ENCODE results near the gene MFAP3.
A peak's percentile ranks its signal among the peaks of the same experiment; 100 is the strongest.
"Not testable (repeated sequence)": the region's sequence is repeated elsewhere in the genome, so short reads cannot be mapped to it uniquely, and the experiment has no call there.

MFAP3 gene

GRCh38 chr5:154055201-154055600 is 16.4 kb downstream of the MFAP3 start:
- DNase-seq = no peak

GRCh38 chr5:154058055-154059038 is 19.6 kb downstream of the MFAP3 start:
- DNase-seq = peak; percentile 13

GRCh38 chr5:154059039-154059430 is 20.3 kb downstream of the MFAP3 start:
- DNase-seq = no peak

GRCh38 chr5:154059583-154059982 is 20.8 kb downstream of the MFAP3 start:
- DNase-seq = no peak

GRCh38 chr5:154060606-154061005 is 21.8 kb downstream of the MFAP3 start:
- DNase-seq = no peak

GRCh38 chr5:154063372-154063771 is 24.6 kb downstream of the MFAP3 start:
- no peak for DNase-seq

- no peak for DNase-seq
Measured at GRCh38 chr5:154065971-154066370, 27.2 kb downstream of the MFAP3 start.

GRCh38 chr5:154069854-154070253 is 31.1 kb downstream of the MFAP3 start:
- DNase-seq = not testable (repeated sequence)

- DNase-seq = no peak
Measured at GRCh38 chr5:154071799-154072413, 33.1 kb downstream of the MFAP3 start.

GRCh38 chr5:154072414-154073171 is 33.8 kb downstream of the MFAP3 start:
- DNase-seq = peak; percentile 85

GRCh38 chr5:154076240-154076922 is 37.6 kb downstream of the MFAP3 start:
- DNase-seq = no peak

- no peak for DNase-seq
Measured at GRCh38 chr5:154077696-154078095, 38.9 kb downstream of the MFAP3 start.

GRCh38 chr5:154078272-154078671 is 39.5 kb downstream of the MFAP3 start:
- DNase-seq = peak; percentile 3

GRCh38 chr5:154081246-154081645 is 42.5 kb downstream of the MFAP3 start:
- no peak for DNase-seq

- no peak for DNase-seq
Measured at GRCh38 chr5:154084062-154084639, 45.4 kb downstream of the MFAP3 start.

GRCh38 chr5:154086146-154086545 is 47.4 kb downstream of the MFAP3 start:
- DNase-seq = no peak

- DNase-seq = no peak
Measured at GRCh38 chr5:154086641-154087040, 47.9 kb downstream of the MFAP3 start.

- DNase-seq = no peak
Measured at GRCh38 chr5:154087260-154087659, 48.5 kb downstream of the MFAP3 start.

- DNase-seq = no peak
Measured at GRCh38 chr5:154088801-154089200, 50.0 kb downstream of the MFAP3 start.

GRCh38 chr5:154090656-154091055 is 51.9 kb downstream of the MFAP3 start:
- DNase-seq = no peak

GRCh38 chr5:154092356-154093141 is 53.8 kb downstream of the MFAP3 start:
- no peak for DNase-seq

- DNase-seq = no peak
Measured at GRCh38 chr5:154093142-154093532, 54.4 kb downstream of the MFAP3 start.
